AG09319 (cell line): ENCODE data around the gene CRABP2.

Experiments used
- DNase-seq: peaks from one replicate; pipeline ENCODE4 v3.0.0-alpha.2; 2010; ENCODE audit warnings: low read depth; ENCODE audit errors: extremely low read depth
- CTCF ChIP-seq: IDR thresholded peaks from 2 replicates; pipeline ENCODE4 v1.5.1; 2011; ENCODE audit warnings: low read depth, mild to moderate bottlenecking, inconsistent platforms, low read length, moderate library complexity

Gene CRABP2

GRCh38 chr1:156670359-156670758 lies 35.0 kb downstream of the CRABP2 start:
- no peak for TF ChIP-seq CTCF

GRCh38 chr1:156669794-156670193 lies 35.6 kb downstream of the CRABP2 start:
- no peak for DNase-seq

More at GRCh38 chr1:156670359-156670758, 35.0 kb downstream of the CRABP2 start:
- no peak for DNase-seq

GRCh38 chr1:156668801-156669637 lies 36.4 kb downstream of the CRABP2 start:
- TF ChIP-seq CTCF = no peak
- no peak for DNase-seq

More at GRCh38 chr1:156669794-156670193, 35.6 kb downstream of the CRABP2 start:
- TF ChIP-seq CTCF = no peak

GRCh38 chr1:156667968-156668709 lies 37.2 kb downstream of the CRABP2 start:
- no peak for TF ChIP-seq CTCF

GRCh38 chr1:156667610-156667967 lies 37.8 kb downstream of the CRABP2 start:
- no peak for DNase-seq
- no peak for TF ChIP-seq CTCF

More at GRCh38 chr1:156667968-156668709, 37.2 kb downstream of the CRABP2 start:
- no peak for DNase-seq

- no peak for TF ChIP-seq CTCF
- DNase-seq = no peak
Measured at GRCh38 chr1:156666862-156667609, 38.3 kb downstream of the CRABP2 start.
